Uterus (tissue), 2 donors: Measurements from ENCODE around the gene GATA2.

Source experiments
- CTCF ChIP-seq, 4 experiments: fragments of 200-600 bp in 2 of 4; fragments of 450-650 bp in 2 of 4; sonication (generic) in 2 of 4; IDR thresholded peaks; one replicate each; pipeline ENCODE4 v1.5.1; 2016 to 2019; ENCODE audit warnings: antibody characterized with exemption in 4 of 4, mild to moderate bottlenecking in 2 of 4, moderate library complexity in 1 of 4
- POLR2A ChIP-seq, 2 donors: fragments of 450-650 bp; IDR thresholded peaks; one replicate each; pipeline ENCODE4 v1.6.1; 2016; ENCODE audit warnings: antibody characterized with exemption in 2 of 2, mild to moderate bottlenecking in 1 of 2, moderate library complexity in 1 of 2

- TF ChIP-seq POLR2A (IDR thresholded peaks at IDR 0.05) = no peak
- no peak for TF ChIP-seq CTCF (IDR thresholded peaks at IDR 0.05)
Observed at GRCh38 chr3:128457937-128458336, 35.1 kb downstream of the GATA2 start.
